NB4 (cell line): ENCODE results near the gene GNA14.
"Not testable (repeated sequence)": the region's sequence is repeated elsewhere in the genome, so short reads cannot be mapped to it uniquely, and the experiment has no call there.

ENCODE experiments used
- DNase-seq: peaks from one replicate; pipeline ENCODE4 v3.0.0; 2010; ENCODE audit warnings: low read depth
- H3K4me3 ChIP-seq: one replicate; pipeline ENCODE4 v1.5.1; 2011; ENCODE audit warnings: mild to moderate bottlenecking, low read depth, low read length, moderate library complexity
- MYC ChIP-seq: IDR thresholded peaks from 2 replicates; pipeline ENCODE4 v1.6.1; 2011; ENCODE audit warnings: low read depth, low read length
- POLR2A ChIP-seq: IDR thresholded peaks from 2 replicates; pipeline ENCODE4 v1.6.1; 2011; ENCODE audit warnings: mild to moderate bottlenecking; ENCODE audit not compliant: insufficient read length; ENCODE audit errors: extremely low read depth
- TF ChIP-seq, protein P1 (sequence below): IDR thresholded peaks from 2 replicates; pipeline ENCODE4 v1.6.1; 2011; ENCODE audit warnings: low read depth, low read length
- TF ChIP-seq, protein P2 (sequence below): IDR thresholded peaks from one replicate; pipeline ENCODE4 v1.5.1; 2012; ENCODE audit warnings: low read depth, low read length

Gene GNA14

DNA sequence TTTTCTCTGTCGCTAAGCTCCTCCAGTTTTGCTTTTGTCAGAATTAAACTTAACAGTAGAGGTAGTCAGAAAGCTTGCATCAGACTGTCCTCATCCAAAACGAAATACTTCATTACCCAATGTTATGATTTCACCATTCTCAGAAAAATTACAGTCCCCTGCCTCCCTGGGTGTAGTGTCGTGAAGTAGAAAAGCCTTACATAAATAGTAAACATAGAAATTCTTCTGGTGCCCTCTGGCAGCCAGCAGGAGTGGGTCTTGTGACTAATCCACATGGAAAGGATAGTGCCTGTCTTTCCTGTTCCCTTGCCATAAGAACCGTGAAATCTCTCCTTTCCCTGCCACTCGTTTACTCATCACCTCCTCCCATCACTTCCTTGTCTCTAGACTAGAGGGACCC is 230.6 kb downstream of the GNA14 start:
- TF ChIP-seq, protein P1, sequence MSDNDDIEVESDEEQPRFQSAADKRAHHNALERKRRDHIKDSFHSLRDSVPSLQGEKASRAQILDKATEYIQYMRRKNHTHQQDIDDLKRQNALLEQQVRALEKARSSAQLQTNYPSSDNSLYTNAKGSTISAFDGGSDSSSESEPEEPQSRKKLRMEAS: no peak
- TF ChIP-seq MYC (no peak), POLR2A (no peak)
- TF ChIP-seq, protein P2, sequence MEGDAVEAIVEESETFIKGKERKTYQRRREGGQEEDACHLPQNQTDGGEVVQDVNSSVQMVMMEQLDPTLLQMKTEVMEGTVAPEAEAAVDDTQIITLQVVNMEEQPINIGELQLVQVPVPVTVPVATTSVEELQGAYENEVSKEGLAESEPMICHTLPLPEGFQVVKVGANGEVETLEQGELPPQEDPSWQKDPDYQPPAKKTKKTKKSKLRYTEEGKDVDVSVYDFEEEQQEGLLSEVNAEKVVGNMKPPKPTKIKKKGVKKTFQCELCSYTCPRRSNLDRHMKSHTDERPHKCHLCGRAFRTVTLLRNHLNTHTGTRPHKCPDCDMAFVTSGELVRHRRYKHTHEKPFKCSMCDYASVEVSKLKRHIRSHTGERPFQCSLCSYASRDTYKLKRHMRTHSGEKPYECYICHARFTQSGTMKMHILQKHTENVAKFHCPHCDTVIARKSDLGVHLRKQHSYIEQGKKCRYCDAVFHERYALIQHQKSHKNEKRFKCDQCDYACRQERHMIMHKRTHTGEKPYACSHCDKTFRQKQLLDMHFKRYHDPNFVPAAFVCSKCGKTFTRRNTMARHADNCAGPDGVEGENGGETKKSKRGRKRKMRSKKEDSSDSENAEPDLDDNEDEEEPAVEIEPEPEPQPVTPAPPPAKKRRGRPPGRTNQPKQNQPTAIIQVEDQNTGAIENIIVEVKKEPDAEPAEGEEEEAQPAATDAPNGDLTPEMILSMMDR: no peak
- no peak overlapping the region for H3K4me3 ChIP-seq
- peak; percentile 18 for DNase-seq

DNA sequence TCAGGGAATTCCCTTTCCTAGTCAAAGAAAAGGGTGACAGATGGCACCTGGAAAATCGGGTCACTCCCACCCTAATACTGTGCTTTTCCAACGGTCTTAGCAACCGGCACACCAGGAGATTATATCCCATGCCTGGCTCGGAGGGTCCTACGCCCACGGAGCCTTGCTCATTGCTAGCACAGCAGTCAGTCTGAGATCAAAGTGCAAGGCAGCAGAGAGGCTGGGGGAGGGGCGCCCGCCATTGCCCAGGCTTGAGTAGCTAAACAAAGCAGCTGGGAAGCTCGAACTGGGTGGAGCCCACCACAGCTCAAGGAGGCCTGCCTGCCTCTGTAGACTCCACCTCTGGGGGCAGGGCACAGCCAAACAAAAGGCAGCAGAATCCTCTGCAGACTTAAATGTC is 239.6 kb downstream of the GNA14 start:
- H3K4me3 ChIP-seq, DNase-seq: not testable (repeated sequence)

GRCh38 chr9:77403239-77403638 is 244.9 kb downstream of the GNA14 start:
- TF ChIP-seq, protein P2: no peak
- TF ChIP-seq POLR2A (no peak), MYC (no peak)
- TF ChIP-seq, protein P1: no peak
- H3K4me3 ChIP-seq: no peak overlapping the region
- DNase-seq: no peak

DNA sequence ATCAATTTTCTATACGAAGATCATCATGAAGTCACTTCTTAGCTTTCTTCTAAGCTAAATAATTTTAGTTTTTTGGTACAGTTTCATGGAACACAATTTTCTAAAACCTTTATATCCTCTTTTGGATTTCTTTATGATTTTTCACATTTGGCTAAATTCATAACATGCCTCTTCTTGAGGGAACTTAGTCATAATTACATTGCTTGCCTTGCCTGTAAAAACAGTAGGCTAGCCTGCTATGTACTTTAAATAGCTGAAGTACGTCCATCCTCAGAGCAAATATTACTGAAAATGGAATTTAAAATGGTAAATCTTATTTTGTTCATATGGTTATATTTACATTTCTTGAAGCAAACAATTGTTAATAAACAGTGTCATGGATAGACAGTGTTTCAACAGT is 245.8 kb downstream of the GNA14 start:
- H3K4me3 ChIP-seq: no peak overlapping the region
- DNase-seq: no peak
- TF ChIP-seq, protein P2: no peak
- TF ChIP-seq POLR2A: no peak
- TF ChIP-seq MYC: no peak
- TF ChIP-seq, protein P1: no peak

DNA sequence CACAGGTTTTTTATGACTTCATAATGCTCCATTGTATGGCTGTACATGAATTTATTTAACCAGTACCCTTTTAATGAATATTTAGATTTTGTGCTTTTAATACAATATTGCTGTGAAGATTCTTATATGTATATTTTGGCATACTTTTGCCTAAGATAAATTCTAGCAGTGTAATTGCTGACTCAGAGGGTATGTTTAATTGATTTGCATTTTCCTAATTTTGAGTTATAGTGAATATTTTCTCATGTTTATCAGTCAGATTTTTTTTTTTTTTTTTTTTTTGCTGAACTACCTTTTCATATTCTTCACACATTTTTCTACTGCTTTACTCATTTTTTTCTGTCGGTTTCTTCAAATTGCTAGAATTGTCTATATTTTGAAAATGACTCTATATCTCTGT is 248.2 kb downstream of the GNA14 start:
- no peak overlapping the region for H3K4me3 ChIP-seq
- DNase-seq: no peak
- TF ChIP-seq, protein P2: no peak
- TF ChIP-seq POLR2A: no peak
- TF ChIP-seq, protein P1: no peak

- not testable (repeated sequence) for DNase-seq, H3K4me3 ChIP-seq
Observed at GRCh38 chr9:77398581-77398980, 249.5 kb downstream of the GNA14 start.

DNA sequence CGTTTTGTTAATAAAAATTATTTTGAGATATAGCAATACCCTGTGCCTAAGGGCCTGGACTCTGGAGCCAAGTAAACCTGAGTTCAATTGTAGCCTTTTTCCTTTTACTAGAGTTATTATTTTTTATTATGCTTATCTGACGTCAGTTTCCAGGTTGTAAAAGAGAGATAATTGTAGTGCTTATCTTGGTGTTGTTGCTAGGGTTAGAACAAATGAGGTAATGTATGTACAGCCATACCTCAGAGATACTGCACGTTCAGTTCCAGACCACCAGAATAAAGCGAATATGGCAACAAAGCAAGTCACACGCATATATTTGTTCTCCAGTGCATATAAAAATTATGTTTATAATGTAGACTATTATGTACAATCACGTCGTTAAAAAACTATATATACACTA is 255.8 kb downstream of the GNA14 start:
- DNase-seq: no peak
- TF ChIP-seq MYC (no peak), POLR2A (no peak)
- TF ChIP-seq, protein P2: no peak
- TF ChIP-seq, protein P1: no peak
- no peak overlapping the region for H3K4me3 ChIP-seq
